ENCODE measurements around the gene HNRNPUL1.
A peak's percentile ranks its signal among the peaks of the same experiment; 100 is the strongest.
"Not testable (repeated sequence)": the region's sequence is repeated elsewhere in the genome, so short reads cannot be mapped to it uniquely, and the experiment has no call there.

Gene HNRNPUL1

GRCh38 chr19:41346916-41347315 lies 82.7 kb downstream of the HNRNPUL1 start:
- DNase-seq (ENCODE audit: low read depth, low spot score); H3K27ac ChIP-seq: not testable (repeated sequence)

- DNase-seq (ENCODE audit: low read depth, low spot score): no peak
- peak overlapping the region; percentile 59 for H3K27ac ChIP-seq
Observed at GRCh38 chr19:41350735-41351338, 86.7 kb downstream of the HNRNPUL1 start.

- DNase-seq (ENCODE audit: low read depth, low spot score): no peak
- H3K27ac ChIP-seq: peak overlapping the region; percentile 59
Observed at GRCh38 chr19:41351339-41352245, 87.4 kb downstream of the HNRNPUL1 start.

- H3K27ac ChIP-seq: peak overlapping the region; percentile 59
Observed at GRCh38 chr19:41352279-41352608, 88.1 kb downstream of the HNRNPUL1 start.

GRCh38 chr19:41352609-41353465 lies 88.7 kb downstream of the HNRNPUL1 start:
- DNase-seq (ENCODE audit: low read depth, low spot score): no peak
- peak overlapping the region; percentile 59 for H3K27ac ChIP-seq

More at GRCh38 chr19:41352279-41352608, 88.1 kb downstream of the HNRNPUL1 start:
- no peak for DNase-seq (ENCODE audit: low read depth, low spot score)

GRCh38 chr19:41353466-41354342 lies 89.5 kb downstream of the HNRNPUL1 start, which contains the start of gene TGFB1:
Gene TGFB1 (minus strand): TSS chr19:41353922. CDS start chr19:41353044, 878 bp downstream.
- DNase-seq (ENCODE audit: low read depth, low spot score): no peak
- peak within 1 kb of the TSS; percentile 59 for H3K27ac ChIP-seq

- no peak for DNase-seq (ENCODE audit: low read depth, low spot score)
- H3K27ac ChIP-seq: no peak overlapping the region
Observed at GRCh38 chr19:41354343-41354953, 90.3 kb downstream of the HNRNPUL1 start.

- H3K27ac ChIP-seq: no peak overlapping the region
- DNase-seq (ENCODE audit: low read depth, low spot score): no peak
Observed at GRCh38 chr19:41355035-41355434, 90.9 kb downstream of the HNRNPUL1 start.

GRCh38 chr19:41355802-41356201 lies 91.6 kb downstream of the HNRNPUL1 start:
- H3K27ac ChIP-seq: no peak overlapping the region
- DNase-seq (ENCODE audit: low read depth, low spot score): no peak

- no peak for DNase-seq (ENCODE audit: low read depth, low spot score)
- H3K27ac ChIP-seq: no peak overlapping the region
Observed at GRCh38 chr19:41356984-41357739, 93.0 kb downstream of the HNRNPUL1 start.

Data from epithelial cell of prostate (primary cell).